ENCODE data around the gene PTPRN2.

Gene PTPRN2

DNA sequence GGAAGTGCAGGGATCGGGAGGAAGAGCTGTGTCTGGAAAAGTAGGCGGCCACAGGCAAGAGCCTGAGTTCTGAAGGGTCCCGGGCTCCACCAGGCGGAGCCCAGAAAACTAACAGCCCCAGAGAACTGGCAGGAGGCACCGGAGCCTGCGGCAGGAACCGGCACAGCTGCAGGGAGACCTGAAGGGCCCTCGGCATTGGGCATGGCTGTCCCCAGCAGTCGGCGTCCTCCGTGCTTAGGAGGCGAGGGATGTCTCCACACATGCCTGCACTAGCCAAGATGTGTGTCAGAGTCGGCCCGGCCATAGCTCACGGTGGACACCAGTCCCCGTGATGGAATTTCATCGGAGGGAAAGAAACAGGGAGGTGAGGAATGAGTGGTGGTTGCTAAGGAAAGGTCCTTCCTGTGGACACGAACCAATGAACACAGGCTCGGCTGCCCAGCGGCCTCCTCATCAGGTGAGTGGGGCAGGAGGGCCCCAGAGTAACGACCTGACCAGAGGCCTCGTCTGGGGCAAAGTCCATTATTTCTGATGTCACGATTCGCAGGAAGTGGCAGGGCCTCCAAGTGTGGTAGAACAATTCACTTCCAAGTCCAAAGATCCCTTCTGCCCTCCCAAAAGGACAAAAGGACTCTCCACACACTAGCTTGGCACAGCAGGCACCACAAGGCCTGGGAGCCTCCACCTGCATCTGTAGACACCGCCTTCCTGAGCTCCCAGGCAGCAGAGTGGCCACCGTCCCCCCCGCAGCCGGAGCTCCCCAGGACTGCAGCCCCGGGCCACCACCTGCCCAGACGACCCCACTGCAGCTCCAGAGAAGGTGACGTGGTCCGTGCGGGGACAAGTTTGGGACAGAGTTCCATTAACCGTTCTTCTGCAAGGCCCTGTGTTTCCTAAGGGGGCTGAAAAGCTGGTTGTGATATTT lies 444.2 kb downstream of the PTPRN2 start:
- FAIRE-seq, result no peak

DNA sequence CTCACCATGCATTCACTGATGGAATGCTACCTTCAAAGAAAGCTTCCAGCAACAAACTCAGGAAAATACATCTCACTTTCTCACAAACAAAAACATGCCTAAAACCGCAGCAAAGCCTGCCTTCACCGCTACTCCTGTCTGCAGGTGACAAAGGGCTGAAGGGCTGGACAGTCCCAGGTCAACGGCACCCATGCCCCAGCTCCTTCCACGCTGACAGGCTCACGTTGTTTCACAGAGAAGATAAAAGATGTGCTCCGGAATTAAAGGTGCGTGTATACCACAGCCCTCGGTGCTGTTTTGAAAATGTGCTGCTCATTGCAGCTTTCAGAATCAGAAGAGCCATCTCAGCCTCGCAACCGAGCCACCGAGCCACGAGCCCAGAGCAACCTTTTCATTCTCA lies 445.0 kb downstream of the PTPRN2 start:
- no peak for FAIRE-seq

DNA sequence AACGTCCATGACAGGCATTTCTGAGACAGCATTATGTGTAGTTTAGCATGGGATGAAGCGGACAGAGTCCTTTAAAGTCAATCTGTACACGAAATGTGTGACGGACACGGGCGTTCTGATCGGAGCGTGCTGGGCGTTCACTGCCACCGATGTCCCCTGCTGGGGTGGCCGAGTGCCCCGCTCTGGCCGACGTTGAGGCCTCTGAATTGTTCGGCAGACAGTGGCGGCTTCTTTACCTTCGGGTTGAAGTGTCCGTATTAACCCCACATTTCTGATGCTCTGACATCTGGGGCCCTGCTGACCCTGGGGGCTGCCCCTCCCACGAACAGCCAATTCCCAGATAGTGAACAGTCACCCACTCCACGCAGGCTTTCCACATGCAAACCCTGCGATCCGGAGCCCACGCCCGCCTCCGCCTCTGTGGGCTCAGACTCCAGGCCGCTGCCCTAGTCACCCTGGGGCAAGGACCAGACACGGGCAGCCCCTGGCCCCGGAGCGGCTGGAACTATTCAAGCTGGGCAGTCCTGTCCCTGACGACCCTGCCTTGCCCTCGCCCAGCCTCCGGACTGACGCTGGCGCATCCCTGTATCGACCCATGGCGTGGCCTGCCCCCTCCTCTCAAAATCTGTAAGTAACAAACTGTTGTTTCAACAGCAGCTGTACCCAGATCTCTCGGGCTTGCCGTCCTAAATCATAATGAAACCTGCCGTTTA lies 445.7 kb downstream of the PTPRN2 start:
- FAIRE-seq, result no peak

DNA sequence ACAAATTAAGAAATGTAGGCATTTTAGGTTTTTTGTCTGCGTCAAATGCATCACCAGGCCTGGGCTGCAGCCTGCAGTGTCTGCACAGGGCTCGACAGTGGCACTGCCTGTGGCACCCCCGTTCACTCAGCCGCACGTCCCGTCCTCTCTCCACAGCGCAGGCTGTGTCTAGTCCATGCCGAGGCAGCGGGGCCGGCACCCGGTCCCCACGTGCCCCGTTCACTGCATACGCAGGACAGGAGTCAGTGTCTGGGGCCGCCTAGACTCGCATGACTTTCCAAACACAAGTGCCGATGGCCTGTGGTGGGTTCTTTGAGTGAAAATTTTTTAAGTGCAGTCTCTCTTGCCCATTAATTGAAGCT lies 446.4 kb downstream of the PTPRN2 start:
- FAIRE-seq, result no peak

DNA sequence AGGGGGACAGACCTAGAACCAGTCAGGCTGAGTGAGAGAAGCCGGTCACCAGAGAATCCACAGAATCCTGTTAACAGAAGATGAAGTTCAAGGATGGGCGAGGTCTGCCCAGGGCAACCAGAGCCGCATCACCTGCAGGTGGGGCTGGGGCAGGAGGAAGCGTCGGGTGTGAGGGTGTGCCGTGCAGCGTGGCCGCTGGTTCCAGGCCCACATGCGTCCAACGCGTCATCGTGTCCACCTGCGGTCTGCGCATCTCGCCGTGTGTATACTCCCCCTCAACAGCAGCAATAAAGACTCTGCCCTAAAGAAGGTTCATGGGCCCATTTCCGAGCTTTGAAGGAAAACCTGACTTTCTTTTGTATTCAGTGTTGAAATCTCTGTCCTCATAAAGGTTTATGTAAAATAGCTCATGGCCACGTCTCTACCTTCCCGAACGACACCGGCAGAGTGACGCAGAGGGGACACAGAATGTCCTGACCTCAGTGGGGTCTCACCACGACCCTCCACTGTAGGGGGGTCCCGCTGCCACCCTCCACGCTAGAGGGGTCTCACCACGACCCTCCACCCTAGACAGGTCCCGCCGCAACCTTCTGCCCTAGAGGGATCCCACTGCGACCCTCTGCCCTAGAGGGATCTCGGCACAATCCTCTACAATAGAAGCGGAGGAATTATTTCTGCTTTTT lies 446.9 kb downstream of the PTPRN2 start:
- FAIRE-seq, result no peak

DNA sequence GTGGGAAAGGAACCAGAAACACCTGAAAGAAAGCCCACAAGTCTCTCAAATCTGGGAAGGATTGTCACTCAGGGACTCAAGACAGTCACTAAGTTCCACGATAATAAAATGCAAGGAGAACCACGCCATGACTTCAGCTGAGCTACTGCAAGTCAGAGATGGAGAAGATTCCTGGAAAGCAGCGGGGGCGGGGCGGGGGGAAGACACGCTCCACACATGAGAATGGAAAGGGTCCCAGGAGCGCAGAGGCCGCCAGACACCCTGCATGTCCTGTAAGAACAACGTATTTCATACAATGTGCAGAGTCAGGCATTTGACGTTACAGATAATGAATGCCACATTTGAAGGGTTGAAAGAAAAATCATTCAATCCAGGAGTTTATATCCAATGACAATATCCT lies 448.1 kb downstream of the PTPRN2 start:
- FAIRE-seq, result no peak

DNA sequence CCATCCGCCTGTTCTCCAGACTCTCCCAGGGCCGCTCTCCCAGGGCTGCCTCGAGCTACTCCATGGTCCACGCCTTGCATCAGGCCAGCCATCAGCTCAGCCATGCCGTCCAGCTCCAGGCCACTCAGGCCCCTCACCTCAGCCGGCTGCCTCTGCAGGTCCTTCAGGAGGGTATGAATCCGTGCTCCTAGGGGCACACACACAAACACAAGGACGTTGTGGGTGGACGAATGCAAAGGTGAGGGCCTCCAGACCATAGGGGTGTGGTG lies 449.4 kb downstream of the PTPRN2 start:
- no peak for FAIRE-seq

DNA sequence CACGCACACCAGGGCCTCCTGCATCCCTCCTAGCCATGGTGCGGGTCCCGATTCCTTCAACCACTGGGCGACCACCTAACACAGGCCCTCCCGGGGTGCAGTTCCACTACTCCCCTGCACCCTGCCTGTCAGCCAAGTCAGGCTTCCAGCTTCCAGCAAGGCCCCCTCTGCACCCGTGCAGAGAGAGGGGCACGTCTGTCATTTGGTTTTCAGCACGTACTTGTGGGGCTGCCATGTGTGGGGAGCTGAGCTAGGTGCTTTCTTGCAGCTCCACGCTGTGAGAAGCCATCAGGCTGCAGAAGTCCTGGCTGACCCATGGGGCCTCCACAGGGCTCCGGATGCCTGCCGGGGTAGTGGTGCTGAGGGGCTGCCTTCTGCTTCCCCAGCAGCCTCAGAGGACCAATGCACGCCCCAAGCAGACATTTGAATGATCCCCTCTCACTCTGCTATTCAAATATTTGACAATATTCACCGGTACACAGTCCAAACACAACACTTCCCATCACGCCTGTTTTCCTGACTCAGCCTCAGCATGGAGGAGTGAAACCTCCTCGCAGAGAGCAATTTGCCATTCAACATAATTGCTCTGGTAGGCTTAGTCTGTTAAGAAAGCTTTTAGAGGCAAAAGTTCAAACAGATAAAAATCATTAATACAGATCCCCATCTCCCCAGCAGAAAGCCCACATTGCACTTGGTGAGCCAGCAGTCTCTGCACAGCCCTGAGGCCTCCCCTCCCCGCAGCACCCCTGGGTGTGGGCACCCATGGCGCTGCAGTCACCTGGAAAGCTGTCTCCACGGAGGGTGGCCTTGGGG lies 449.9 kb downstream of the PTPRN2 start:
- FAIRE-seq, result no peak

DNA sequence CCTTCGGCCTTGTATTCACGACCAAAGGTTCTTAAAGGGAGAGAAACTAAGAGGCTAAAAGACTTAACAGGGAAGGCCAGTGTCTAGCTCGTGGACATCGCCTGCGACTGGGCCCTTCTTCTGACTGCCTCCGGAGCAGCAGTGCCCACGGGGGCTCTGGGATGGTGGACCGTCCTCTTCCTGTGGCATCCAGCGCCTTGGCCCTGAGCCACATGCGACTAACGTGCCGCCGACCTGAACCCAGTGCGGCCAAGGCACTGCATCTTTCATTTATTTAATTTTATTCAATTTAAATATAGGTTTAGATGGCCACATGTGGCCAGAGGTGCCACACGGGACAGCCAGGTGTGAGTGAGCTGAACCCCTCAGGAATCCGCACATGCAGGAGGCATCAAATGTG lies 451.7 kb downstream of the PTPRN2 start:
- no peak for FAIRE-seq

DNA sequence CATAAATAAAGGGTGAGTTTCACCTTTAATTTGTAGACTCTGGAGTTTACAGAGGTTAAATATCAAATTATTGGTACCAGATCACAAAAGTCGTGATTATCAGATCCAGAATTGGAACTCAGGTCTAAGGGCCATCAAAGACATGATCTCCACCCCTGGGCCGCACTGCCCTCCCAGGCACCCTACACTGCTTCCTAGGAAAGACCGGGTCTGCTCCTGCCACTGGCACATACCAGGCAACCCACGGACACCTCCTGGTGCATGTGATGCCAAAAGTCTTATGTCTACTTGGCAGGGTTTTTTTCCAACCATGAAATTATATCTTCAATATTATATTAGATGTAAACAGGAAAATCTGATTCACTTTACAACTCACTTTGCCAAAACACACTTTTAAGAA lies 452.8 kb downstream of the PTPRN2 start:
- FAIRE-seq, result no peak

DNA sequence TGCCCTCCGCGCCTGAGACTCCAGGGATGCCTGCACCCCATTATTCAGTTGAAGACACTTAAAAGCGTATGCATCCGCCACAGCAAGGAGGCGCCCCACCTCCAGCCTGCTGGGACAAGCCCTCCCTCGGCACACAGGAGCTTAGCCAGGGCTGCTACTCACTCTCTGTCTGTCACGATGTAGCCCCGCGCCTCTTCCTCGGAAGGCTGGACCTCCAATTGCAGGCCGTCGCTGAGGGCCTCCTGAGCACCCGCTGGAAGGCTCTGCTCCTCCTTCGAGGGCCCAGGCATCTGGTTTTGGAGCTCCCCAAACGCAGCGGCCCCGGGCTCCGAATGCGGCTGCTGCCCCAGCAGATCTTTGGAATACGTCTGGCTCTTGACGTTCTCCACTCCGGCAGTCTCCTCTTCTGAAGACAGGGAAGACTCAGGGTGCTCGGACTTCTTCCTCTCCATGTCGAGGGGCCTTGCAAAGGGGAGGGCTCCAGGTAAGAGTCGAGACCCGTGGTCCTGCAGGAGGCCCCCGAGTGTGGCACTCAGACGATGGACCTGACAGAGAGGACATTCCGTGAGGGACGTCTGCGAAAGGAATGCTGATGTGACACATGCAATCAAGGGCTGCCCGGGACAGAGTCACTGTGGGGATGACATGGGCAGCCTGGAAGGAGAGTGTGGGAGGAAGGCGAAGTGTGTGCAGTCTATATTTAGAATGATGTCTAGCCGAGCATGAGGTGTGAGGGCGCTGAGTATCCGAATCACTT lies 453.9 kb downstream of the PTPRN2 start:
- no peak for FAIRE-seq

DNA sequence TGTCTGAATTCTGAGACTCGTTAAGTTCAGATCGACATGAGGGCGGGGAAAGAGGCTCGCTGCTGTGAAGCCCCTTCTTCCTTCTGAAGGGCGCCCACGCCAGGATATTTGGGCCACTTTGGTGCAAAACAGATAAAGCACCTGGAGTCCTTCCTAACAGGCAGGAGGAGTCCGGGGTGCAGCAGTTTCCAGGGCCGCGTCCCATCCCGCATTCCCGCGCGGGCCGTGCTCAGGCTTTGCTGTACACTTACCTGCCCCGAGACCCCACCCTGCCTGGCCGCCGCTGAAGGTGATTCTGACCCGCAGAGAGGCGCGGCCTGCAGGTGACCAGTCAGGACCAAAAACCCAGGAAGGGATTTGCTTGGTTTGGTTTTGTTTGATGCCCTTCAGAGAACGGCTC lies 454.6 kb downstream of the PTPRN2 start:
- no peak for FAIRE-seq

DNA sequence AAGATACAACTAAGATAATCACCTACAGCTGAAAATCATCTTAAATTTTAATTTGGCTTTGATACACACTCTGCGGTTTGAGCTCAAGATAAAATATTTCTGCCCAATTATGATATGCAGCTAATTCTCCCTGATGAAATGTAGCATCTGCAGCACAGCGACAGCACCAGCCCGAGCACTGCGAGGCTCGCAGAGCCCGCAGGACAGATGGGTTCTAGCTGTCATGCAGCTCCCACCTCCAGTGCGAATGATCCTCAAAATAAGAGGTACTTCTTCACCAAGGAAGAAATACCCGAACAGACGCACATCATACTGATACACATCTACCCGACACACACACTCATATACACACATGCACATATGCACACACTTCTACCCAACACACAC lies 457.6 kb downstream of the PTPRN2 start:
- FAIRE-seq, result no peak

DNA sequence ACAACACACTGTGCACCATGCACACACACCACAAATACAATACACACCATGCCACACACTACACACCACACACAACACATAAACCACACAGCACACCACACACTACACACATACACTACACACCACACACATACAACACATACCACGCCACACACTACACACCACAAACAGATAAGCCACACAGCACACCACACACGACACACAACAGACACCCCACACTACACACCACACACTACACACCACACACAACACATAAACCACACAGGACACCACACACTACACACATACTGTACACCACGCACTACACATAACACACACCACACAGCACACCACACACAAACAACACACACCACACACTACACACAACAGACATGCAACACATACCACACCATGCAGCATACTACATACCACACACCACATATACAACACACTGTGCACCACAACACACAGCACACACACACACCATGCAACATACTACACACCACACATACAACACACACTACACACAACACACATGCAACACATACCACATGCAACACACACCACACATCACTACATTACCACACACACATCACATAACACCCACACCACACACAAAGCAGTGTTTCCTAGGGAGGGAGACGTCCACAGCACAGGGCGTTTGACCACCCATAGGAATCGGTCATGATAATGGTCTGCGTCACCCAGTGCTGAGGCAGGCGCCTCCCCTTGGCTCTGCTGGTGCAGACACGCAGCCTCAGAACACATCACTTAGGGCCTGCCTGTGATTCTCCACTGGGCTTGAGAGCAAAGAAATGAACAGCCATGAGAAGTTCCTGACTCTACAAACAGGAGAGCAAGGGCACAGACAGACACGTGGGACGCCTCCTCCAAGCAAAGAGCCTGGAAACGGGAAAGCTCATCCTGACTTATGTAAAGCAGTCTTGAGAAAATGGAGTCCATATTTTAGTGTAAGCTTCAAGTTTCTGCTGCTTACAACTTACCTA lies 458.3 kb downstream of the PTPRN2 start:
- FAIRE-seq, result no peak

DNA sequence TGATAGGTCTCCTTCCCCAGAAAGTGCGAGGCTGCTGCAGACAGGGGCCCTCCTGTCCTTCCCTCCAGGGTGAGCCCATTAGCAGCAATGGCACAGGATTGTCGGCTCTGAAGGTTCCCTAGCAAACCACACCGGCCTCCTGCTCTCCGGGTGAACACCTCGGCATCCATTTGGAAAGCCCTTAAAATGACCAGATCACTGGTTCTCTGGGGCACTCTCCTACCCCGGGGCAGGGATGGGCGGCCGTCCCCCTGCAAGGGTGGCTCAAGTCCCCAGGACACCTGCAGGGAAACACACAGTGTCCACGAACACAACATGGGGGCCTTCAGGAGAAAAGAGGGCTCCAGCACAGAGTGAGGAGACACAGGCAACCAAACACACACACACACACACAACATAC lies 459.1 kb downstream of the PTPRN2 start:
- no peak for FAIRE-seq

DNA sequence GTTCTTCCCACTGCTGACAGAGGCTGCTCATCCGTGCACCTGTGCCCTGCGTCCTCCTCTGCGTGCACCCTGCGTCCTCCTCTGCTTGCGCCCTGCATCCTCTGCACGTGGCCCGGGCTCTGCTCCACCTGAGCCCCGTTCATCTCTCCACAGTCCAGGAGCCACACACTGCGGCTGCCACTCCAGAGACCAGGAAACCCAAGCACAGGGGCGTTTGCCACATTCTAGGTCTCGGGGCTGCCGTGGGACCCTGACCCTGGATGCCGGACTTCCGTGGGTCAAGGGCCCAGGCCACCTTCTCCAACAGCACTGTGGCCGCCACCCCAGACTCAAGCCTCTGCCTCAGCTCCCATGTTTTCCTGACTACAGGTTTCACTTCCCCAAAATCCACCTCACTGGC lies 460.4 kb downstream of the PTPRN2 start:
- FAIRE-seq, result no peak

DNA sequence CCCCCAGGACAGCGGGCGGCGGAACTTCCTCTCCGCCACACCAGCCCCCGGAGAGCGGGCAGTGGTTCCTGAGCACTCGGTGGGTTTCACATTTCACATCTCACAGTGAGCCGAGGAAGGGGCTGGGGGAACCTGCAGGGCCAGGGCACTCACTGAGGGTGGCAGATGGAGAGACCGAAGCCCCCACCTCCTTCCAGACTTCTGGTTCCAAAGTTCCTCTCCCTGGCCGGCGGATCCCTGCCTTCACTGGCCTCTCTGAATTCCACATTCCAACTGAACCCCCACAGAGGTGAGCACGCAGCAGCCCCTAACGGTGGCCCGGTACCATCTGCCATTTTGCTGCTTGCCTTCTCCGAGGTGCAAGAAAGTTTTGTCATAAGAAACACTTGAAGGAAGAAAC lies 461.0 kb downstream of the PTPRN2 start:
- no peak for FAIRE-seq

DNA sequence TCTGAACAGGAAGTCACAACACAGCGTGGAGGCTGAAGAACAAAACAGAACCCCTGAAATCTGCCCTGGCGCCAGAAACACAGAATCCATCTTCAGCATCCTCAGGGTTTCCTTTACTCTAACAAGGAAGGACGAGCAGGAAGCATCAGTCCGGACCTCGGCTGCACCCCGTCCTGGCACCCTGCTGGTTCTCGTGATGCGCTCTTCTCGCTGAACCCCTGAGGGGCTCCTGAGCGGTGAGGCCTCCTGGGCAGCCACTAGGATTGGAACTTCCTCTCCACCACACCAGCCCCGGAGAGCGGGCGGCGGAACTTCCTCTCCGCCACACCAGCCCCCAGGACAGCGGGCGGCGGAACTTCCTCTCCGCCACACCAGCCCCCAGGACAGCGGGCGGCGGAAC lies 461.9 kb downstream of the PTPRN2 start:
- FAIRE-seq, result no peak

DNA sequence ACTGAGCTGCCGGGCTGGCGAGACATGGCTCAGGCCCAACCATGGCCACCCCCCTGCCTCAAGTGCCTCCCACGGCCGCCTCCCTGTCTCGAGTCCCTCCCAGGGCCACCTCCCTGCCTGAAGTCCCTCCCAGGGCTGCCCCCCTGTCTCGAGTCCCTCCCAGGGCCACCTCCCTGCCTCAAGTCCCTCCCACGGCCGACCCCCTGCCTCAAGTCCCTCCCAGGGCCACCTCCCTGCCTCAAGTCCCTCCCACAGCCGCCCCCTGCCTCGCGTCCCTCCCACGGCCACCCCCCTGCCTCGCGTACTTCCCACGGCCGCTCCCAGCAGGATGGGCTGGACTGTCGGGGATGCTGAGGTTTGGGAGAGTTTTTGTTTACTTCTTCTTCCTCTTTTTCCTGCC lies 462.5 kb downstream of the PTPRN2 start:
- FAIRE-seq, result no peak

DNA sequence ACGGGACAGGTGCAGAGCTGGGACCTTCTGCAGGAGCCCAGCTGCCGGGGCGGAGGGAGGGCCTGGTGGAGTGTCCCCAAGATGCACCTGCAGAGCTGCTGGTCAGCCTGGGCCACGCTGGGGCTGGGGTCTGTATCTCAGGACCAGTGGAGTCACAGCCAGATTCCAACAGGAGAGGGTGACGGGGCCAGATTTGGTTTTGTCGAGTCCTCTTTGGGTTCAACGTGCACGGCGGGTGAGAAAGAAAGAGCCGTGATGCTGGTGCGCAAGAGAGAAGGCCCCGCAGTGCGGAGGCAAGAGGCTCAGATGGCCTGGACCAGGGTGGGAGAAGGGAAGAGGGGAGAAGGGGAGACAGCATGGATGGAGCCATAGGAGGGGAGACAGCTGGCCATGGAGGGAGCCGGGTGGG lies 462.9 kb downstream of the PTPRN2 start:
- no peak for FAIRE-seq

DNA sequence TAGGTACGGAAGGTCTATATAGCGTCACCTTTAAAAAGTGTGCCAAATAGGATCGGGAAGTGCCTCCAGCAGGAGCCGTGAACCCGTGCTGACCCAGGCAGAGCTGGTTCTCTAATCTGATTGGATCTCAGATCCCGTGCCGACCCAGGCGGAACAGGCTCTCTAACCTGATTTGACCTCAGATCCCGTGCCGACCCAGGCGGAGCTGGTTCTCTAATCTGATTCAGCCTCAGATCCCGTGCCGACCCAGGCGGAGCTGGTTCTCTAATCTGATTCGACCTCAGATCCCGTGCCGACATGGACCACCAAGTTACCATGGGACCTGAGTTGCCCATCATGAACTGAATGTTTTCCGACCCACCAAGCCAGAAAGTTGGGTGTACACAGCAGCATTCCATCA lies 463.9 kb downstream of the PTPRN2 start:
- no peak for FAIRE-seq
